Stomach (tissue), 9 donors: ENCODE measurements around the gene GLDN. TPM values are rescaled to one million over a fixed set of nuclear protein-coding genes. Genes with fewer than 3 reads are reported as not detected.

Experiments
- DNase-seq, 2 donors: peaks; one replicate each; pipeline versions ENCODE4 v3.0.0 to v3.0.0-alpha.2; 2013 to 2019
- H3K27ac ChIP-seq, 5 donors: fragments of 200-600 bp in 4 of 5; sonication (generic) in 4 of 5; one replicate each; pipeline ENCODE4 v1.5.1; 2013 to 2019; ENCODE audit warnings: mild to moderate bottlenecking in 1 of 5, moderate library complexity in 1 of 5
- H3K27me3 ChIP-seq, 3 donors: fragments of 200-600 bp; sonication (generic); one replicate each; pipeline ENCODE4 v1.5.1; 2017 to 2019; ENCODE audit warnings: mixed run types in 1 of 3
- H3K36me3 ChIP-seq, 4 donors: fragments of 200-600 bp; sonication (generic); 1 replicate in 3 of 4; 2 replicates in 1 of 4; pipeline ENCODE4 v1.5.1; 2016 to 2019
- H3K4me1 ChIP-seq, 4 donors: fragments of 200-600 bp; sonication (generic); one replicate each; pipeline ENCODE4 v1.5.1; 2016 to 2019
- H3K4me3 ChIP-seq, 4 donors: fragments of 200-600 bp; sonication (generic) in 3 of 4; one replicate each; pipeline ENCODE4 v1.5.1; 2016 to 2019; ENCODE audit warnings: mild to moderate bottlenecking in 1 of 4
- H3K9me3 ChIP-seq, 4 donors: fragments of 200-600 bp; sonication (generic); one replicate each; pipeline ENCODE4 v1.5.1; 2016 to 2019
- EP300 ChIP-seq: sonication (generic); formaldehyde crosslinking; IDR thresholded peaks from one replicate; pipeline ENCODE4 v1.6.1; 2017; ENCODE audit warnings: antibody characterized with exemption
- POLR2A ChIP-seq, 4 donors: fragments of 450-650 bp; IDR thresholded peaks; one replicate each; pipeline ENCODE4 v1.6.1; 2016; ENCODE audit warnings: antibody characterized with exemption in 4 of 4, control low read depth in 2 of 4, mild to moderate bottlenecking in 1 of 4, moderate library complexity in 1 of 4
- POLR2AphosphoS5 ChIP-seq, 3 donors: sonication (generic); formaldehyde crosslinking; IDR thresholded peaks; one replicate each; pipeline ENCODE4 v1.6.1; 2016; ENCODE audit warnings: antibody characterized with exemption in 3 of 3
- WGBS, 5 donors: extraction: QIAGEN DNeasy Blood & Tissue Kit in 3 of 5; methylation state at CpG; one replicate each; pipeline versions ENCODE4 v1.1.5 to v1.1.7; 2013 to 2018; 5-methylcytosine and 5-hydroxymethylcytosine counted together
- intact Hi-C: fragments of 100-400 bp; cut with DNase I; formaldehyde crosslinking; loops from one replicate; pipeline ENCODE4 v1.15.1; 2023; ENCODE audit warnings: low total_unique reads
- polyA plus RNA-seq, 3 donors: library from polyadenylated mRNA; stranded (reverse); fragments of 200-250 nt; gene quantifications; one replicate each; pipeline ENCODE4 v1.2.3, GENCODE V29; 2013
- small RNA-seq, 4 donors: library from RNA; depleted of rRNA; stranded (forward); fragments of <200 nt; gene quantifications; one replicate each; pipeline ENCODE3, GENCODE V24; 2016
- total RNA-seq, 5 donors: library from RNA; depleted of rRNA; stranded (reverse); fragments of >200 nt; gene quantifications; one replicate each; pipeline versions ENCODE4 v1.1.0 to v1.2.3, GENCODE V29; 2014 to 2016
- TF ChIP-seq, protein P1 (sequence below), 7 experiments: fragments of 450-650 bp in 4 of 7; fragments of 200-600 bp in 3 of 7; sonication (generic) in 3 of 7; IDR thresholded peaks; one replicate each; pipeline ENCODE4 v1.5.1; 2016 to 2019; ENCODE audit warnings: antibody characterized with exemption in 7 of 7, control low read depth in 2 of 7, mild to moderate bottlenecking in 1 of 7
- donor health status: healthy with polysubstance abuse.
- donor health status: Bipolar disorder and iron deficiency.
- donor health status: healthy.

GLDN gene
- total and polyA plus RNA-seq, 8 donors, result 0.23 to 8.7 (median 1.7) TPM; not detected in 1

- no peak for DNase-seq
- 83 to 89% (median 87%) methylated on average over 6 of the region's 6 CpGs for WGBS, 5 donors
- Histone ChIP-seq H3K4me3 (no peak overlapping the region), H3K27me3 (no peaks in the 10 kb centered on the region), H3K4me1 (no peaks in the 10 kb centered on the region), H3K27ac (no peak overlapping the region), H3K9me3 (no peaks in the 10 kb centered on the region), H3K36me3 (peaks cover 0 to 75% (median 63%) of the 10 kb centered on the region in 4 donors)
- intact Hi-C loops, result no loop called here
- TF ChIP-seq POLR2AphosphoS5 (IDR thresholded peaks at IDR 0.05) (no peak), POLR2A (IDR thresholded peaks at IDR 0.05) (no peak), EP300 (no peak)
- TF ChIP-seq, protein P1, sequence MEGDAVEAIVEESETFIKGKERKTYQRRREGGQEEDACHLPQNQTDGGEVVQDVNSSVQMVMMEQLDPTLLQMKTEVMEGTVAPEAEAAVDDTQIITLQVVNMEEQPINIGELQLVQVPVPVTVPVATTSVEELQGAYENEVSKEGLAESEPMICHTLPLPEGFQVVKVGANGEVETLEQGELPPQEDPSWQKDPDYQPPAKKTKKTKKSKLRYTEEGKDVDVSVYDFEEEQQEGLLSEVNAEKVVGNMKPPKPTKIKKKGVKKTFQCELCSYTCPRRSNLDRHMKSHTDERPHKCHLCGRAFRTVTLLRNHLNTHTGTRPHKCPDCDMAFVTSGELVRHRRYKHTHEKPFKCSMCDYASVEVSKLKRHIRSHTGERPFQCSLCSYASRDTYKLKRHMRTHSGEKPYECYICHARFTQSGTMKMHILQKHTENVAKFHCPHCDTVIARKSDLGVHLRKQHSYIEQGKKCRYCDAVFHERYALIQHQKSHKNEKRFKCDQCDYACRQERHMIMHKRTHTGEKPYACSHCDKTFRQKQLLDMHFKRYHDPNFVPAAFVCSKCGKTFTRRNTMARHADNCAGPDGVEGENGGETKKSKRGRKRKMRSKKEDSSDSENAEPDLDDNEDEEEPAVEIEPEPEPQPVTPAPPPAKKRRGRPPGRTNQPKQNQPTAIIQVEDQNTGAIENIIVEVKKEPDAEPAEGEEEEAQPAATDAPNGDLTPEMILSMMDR (IDR thresholded peaks at IDR 0.05), result no peak
These were observed 108.5 kb downstream of the GLDN start for GRCh38 chr15:51450001-51450400.

Small RNA genes lying within 50 kb of the gene (small RNA-seq; reads per million reads assigned to genes)
- gene AC020891.4 (0 reads per million in 4 donors), gene MIR7973-1 (0 reads per million in 4 donors)

Other genes with a start within 250 kb of the GLDN start
- gene TNFAIP8L3, start 246.7 kb upstream of the GLDN start, total RNA-seq, result 1 to 10 TPM in 3 of 5 donors, under 1 TPM in 1, not detected in 1; 0.58 to 5.9 (median 4.5) TPM
- 10 to 100 TPM in 1 of 3 donors, 1 to 10 TPM in 2; 9.0 to 12.5 (median 9.3) TPM for gene TNFAIP8L3, start 246.7 kb upstream of the GLDN start, polyA plus RNA-seq
- under 1 TPM in 1 of 5 donors, not detected in 4; 0.18 TPM for gene CYP19A1, start 3.1 kb upstream of the GLDN start, total RNA-seq
- 1 to 10 TPM in 1 of 3 donors, under 1 TPM in 1, not detected in 1; 0.35 to 2.7 TPM for gene CYP19A1, start 3.1 kb upstream of the GLDN start, polyA plus RNA-seq